HepG2 (cell line): ENCODE measurements around the gene DHX16. TPM values are rescaled to one million over a fixed set of nuclear protein-coding genes. Genes with fewer than 3 reads are reported as not detected.

Experiments
- DMAP1 ChIP-seq: IDR thresholded peaks from 2 replicates; pipeline ENCODE4 v1.6.1; 2016
- HNRNPUL1 ChIP-seq: fragments of 200-400 bp; formaldehyde crosslinking; IDR thresholded peaks from 2 replicates; pipeline ENCODE4 v1.6.1; 2017; ENCODE audit warnings: low read depth, mild to moderate bottlenecking, low read length, moderate library complexity
- HOXA7 ChIP-seq: sonication (generic); formaldehyde crosslinking; IDR thresholded peaks from 2 replicates; pipeline ENCODE4 v1.8.1; 2022; ENCODE audit warnings: mild to moderate bottlenecking, missing genetic modification reagents, moderate library complexity
- MAZ ChIP-seq, 2 experiments: sonication (generic) in 1 of 2; formaldehyde crosslinking in 1 of 2; IDR thresholded peaks; 2 replicates each; pipeline versions ENCODE4 v1.5.0 to v1.6.1; 2012 to 2020; ENCODE audit warnings: low read depth in 2 of 2, mild to moderate bottlenecking in 2 of 2, borderline replicate concordance in 1 of 2, improper control_type of control experiment in 1 of 2, low read length in 1 of 2, missing genetic modification reagents in 1 of 2, moderate library complexity in 1 of 2
- PHF20 ChIP-seq: sonication (generic); formaldehyde crosslinking; IDR thresholded peaks from 2 replicates; pipeline ENCODE4 v1.5.0; 2020; ENCODE audit warnings: mild to moderate bottlenecking, missing genetic modification reagents
- RFX1 ChIP-seq: fragments of 450-650 bp; IDR thresholded peaks from 2 replicates; pipeline ENCODE4 v1.6.1; 2017
- U2AF2 ChIP-seq: fragments of 200-400 bp; formaldehyde crosslinking; IDR thresholded peaks from 2 replicates; pipeline ENCODE4 v1.6.1; 2017; ENCODE audit warnings: low read depth, mild to moderate bottlenecking, low read length
- ZFAT ChIP-seq: sonication (generic); formaldehyde crosslinking; conservative IDR thresholded peaks from 2 replicates; pipeline ENCODE4 v1.8.1; 2023; ENCODE audit warnings: missing genetic modification reagents, inconsistent platforms
- ZNF230 ChIP-seq: sonication (generic); formaldehyde crosslinking; IDR thresholded peaks from 2 replicates; pipeline ENCODE4 v1.4.0; 2020; ENCODE audit warnings: mild to moderate bottlenecking, missing genetic modification reagents
- ZNF572 ChIP-seq: sonication (generic); formaldehyde crosslinking; IDR thresholded peaks from 2 replicates; pipeline ENCODE4 v1.5.1; 2020; ENCODE audit warnings: mild to moderate bottlenecking, missing genetic modification reagents
- ZNF766 ChIP-seq: sonication (generic); formaldehyde crosslinking; IDR thresholded peaks from 2 replicates; pipeline ENCODE4 v1.5.0; 2020; ENCODE audit warnings: missing genetic modification reagents, borderline replicate concordance
- polyA plus RNA-seq, 8 experiments: library from polyadenylated mRNA; depleted of rRNA in 3 of 8; stranded (reverse) in 7 of 8; unstranded in 1 of 8; fragments of >200 nt; fragmentation: Illumina TruSeq in 4 of 8; extraction: Trizol in 4 of 8; gene quantifications; 2 replicates each; pipeline versions ENCODE4 v1.2.1 to v1.2.3, GENCODE V29; 2011 to 2016; ENCODE audit warnings: low read depth in 4 of 8, missing spikeins in 1 of 8, mixed read lengths in 1 of 8; ENCODE audit not compliant: insufficient read depth in 1 of 8
- total RNA-seq, 5 experiments: library from RNA; depleted of rRNA; stranded (reverse); fragments of >200 nt; fragmentation: Illumina TruSeq; extraction: Trizol; gene quantifications; 2 replicates each; pipeline ENCODE4 v1.2.3, GENCODE V29; 2016; ENCODE audit warnings: low read depth in 1 of 5
- TF ChIP-seq, protein P1 (sequence below): sonication (generic); formaldehyde crosslinking; IDR thresholded peaks from 2 replicates; pipeline ENCODE4 v1.4.0; 2020; ENCODE audit warnings: missing genetic modification reagents
- TF ChIP-seq, protein P2 (sequence below): sonication (generic); formaldehyde crosslinking; IDR thresholded peaks from 2 replicates; pipeline ENCODE4 v1.9.0; 2021; ENCODE audit warnings: missing genetic modification reagents, mild to moderate bottlenecking, borderline replicate concordance
- TF ChIP-seq, protein P3 (sequence below), 2 experiments: fragments of 450-650 bp in 1 of 2; sonication (generic) in 1 of 2; formaldehyde crosslinking in 1 of 2; IDR thresholded peaks; 2 replicates each; pipeline versions ENCODE4 v1.6.1 to v1.8.0; 2016 to 2022; ENCODE audit warnings: antibody characterized with exemption in 1 of 2, mild to moderate bottlenecking in 1 of 2, missing genetic modification reagents in 1 of 2

DHX16 gene
- total and polyA plus RNA-seq, 2 of the 13 experiments (the other 11 are each of a cell fraction or from before 2014, with no cell fraction given) = 57.0 to 58.5 TPM

DNA sequence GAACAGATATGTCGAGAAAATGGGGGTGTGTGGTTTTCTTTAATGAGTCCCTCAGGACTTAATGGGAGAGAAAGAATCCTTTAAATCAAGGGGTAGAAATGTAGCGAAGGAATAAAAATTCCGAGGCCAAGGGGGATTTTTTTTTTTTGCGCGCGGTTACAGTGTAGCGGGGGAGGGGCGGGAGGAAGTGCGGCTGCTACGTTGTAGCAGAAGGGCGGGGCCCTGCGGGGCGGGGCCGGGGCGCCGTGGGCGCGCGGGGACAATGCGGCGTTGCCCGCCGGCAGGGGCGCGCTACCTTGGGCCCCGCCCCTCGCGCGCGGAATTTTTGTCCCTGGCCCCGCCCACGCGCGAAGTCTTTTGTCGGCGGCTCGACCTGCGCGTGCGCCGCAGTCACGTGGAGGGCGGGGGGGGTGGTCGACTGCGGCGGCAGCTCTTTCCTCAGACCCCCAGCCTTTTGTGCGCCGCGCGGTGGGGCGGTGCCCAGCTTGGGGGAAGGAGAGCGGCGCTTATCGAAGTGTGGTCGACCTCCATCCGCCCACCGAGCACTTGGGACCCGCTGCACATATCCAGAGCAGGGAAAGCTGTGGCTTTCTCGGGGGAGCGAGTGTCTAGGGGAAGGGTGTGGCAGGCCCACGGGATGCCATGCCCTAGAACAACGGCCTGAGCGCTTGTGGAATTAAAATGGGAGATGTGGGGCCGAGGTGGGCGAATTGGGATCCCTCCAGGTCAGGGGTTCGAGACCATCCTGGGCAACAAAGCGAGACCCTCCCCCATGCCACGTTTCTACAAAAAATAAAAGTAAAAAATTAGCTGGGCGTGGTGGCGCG lies 48.6 kb upstream of the DHX16 start (continued):
- TF ChIP-seq ZFAT (no peak), ZNF230 (no peak; the same call in 1 of the 2 replicates), ZNF766 (CRISPR knock-in tag) (no peak), HNRNPUL1 (no peak), RFX1 (no peak), MAZ (IDR thresholded peaks at IDR 0.05; ENCODE audit: borderline replicate concordance, low read depth, low read length) (peak; percentile 95), MAZ (CRISPR knock-in tag; IDR thresholded peaks at IDR 0.05; ENCODE audit: low read depth) (peak; percentile 96), U2AF2 (no peak; the same call in 1 of the 2 replicates), ZNF572 (CRISPR knock-in tag) (no peak), DMAP1 (CRISPR knock-in tag) (peak; percentile 86), PHF20 (CRISPR knock-in tag) (no peak), HOXA7 (CRISPR knock-in tag) (no peak)
- TF ChIP-seq, protein P1, sequence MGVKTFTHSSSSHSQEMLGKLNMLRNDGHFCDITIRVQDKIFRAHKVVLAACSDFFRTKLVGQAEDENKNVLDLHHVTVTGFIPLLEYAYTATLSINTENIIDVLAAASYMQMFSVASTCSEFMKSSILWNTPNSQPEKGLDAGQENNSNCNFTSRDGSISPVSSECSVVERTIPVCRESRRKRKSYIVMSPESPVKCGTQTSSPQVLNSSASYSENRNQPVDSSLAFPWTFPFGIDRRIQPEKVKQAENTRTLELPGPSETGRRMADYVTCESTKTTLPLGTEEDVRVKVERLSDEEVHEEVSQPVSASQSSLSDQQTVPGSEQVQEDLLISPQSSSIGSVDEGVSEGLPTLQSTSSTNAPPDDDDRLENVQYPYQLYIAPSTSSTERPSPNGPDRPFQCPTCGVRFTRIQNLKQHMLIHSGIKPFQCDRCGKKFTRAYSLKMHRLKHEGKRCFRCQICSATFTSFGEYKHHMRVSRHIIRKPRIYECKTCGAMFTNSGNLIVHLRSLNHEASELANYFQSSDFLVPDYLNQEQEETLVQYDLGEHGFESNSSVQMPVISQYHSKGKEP (CRISPR knock-in tag) = no peak
- TF ChIP-seq, protein P2, sequence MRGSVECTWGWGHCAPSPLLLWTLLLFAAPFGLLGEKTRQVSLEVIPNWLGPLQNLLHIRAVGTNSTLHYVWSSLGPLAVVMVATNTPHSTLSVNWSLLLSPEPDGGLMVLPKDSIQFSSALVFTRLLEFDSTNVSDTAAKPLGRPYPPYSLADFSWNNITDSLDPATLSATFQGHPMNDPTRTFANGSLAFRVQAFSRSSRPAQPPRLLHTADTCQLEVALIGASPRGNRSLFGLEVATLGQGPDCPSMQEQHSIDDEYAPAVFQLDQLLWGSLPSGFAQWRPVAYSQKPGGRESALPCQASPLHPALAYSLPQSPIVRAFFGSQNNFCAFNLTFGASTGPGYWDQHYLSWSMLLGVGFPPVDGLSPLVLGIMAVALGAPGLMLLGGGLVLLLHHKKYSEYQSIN (CRISPR knock-in tag) = no peak
- TF ChIP-seq, protein P3, sequence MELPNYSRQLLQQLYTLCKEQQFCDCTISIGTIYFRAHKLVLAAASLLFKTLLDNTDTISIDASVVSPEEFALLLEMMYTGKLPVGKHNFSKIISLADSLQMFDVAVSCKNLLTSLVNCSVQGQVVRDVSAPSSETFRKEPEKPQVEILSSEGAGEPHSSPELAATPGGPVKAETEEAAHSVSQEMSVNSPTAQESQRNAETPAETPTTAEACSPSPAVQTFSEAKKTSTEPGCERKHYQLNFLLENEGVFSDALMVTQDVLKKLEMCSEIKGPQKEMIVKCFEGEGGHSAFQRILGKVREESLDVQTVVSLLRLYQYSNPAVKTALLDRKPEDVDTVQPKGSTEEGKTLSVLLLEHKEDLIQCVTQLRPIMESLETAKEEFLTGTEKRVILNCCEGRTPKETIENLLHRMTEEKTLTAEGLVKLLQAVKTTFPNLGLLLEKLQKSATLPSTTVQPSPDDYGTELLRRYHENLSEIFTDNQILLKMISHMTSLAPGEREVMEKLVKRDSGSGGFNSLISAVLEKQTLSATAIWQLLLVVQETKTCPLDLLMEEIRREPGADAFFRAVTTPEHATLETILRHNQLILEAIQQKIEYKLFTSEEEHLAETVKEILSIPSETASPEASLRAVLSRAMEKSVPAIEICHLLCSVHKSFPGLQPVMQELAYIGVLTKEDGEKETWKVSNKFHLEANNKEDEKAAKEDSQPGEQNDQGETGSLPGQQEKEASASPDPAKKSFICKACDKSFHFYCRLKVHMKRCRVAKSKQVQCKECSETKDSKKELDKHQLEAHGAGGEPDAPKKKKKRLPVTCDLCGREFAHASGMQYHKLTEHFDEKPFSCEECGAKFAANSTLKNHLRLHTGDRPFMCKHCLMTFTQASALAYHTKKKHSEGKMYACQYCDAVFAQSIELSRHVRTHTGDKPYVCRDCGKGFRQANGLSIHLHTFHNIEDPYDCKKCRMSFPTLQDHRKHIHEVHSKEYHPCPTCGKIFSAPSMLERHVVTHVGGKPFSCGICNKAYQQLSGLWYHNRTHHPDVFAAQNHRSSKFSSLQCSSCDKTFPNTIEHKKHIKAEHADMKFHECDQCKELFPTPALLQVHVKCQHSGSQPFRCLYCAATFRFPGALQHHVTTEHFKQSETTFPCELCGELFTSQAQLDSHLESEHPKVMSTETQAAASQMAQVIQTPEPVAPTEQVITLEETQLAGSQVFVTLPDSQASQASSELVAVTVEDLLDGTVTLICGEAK (IDR thresholded peaks at IDR 0.05) = no peak
- TF ChIP-seq, protein P3 (CRISPR knock-in tag; IDR thresholded peaks at IDR 0.05) = peak; percentile 50; the same call in 1 of the 2 replicates
